GM12878 (cell line): Measurements from ENCODE around the gene SCYGR6. TPM values are rescaled to one million over a fixed set of nuclear protein-coding genes. Genes with fewer than 3 reads are reported as not detected.

Experiments
- ATAC-seq: fragments of 200-7000 bp; cut with Tn5 transposase; 3 replicates; pipeline ENCODE4 v1.9.1; 2020; ENCODE audit warnings: mild to moderate bottlenecking, moderate library complexity
- BruUV-seq: library from RNA; stranded (reverse); fragments of 400-500 nt; replicated peaks from 2 replicates; lab custom pipeline; 2021; lab: Mats Ljungman, UMichigan
- CTCF ChIA-PET: fragments of 300-600 bp; sonication (Branson Sonifier 250); formaldehyde crosslinking; extraction: SDS; loops from one replicate; lab custom pipeline; 2021; ENCODE audit warnings: inconsistent platforms; lab: Yijun Ruan, JAX
- POLR2A ChIA-PET: fragments of 350-600 bp; formaldehyde crosslinking; extraction: SDS; loops from one replicate; lab custom pipeline; 2021; ENCODE audit warnings: inconsistent platforms; lab: Charles Lee
- RAD21 ChIA-PET: fragments of 300-600 bp; sonication (Branson Sonifier 250); formaldehyde crosslinking; loops from one replicate; lab custom pipeline; 2023; ENCODE audit warnings: antibody characterized with exemption; ENCODE audit not compliant: unreplicated experiment; lab: Charles Lee
- SMC1A ChIA-PET: fragments of 300-600 bp; sonication (Branson Sonifier 250); formaldehyde crosslinking; loops from one replicate; lab custom pipeline; 2023; ENCODE audit not compliant: unreplicated experiment, uncharacterized antibody; lab: Charles Lee
- DNase-seq: peaks from one replicate; pipeline ENCODE4 v3.0.0-alpha.2; 2011; ENCODE audit warnings: low read depth, low spot score
- FAIRE-seq: peaks from 3 replicates; lab custom pipeline; 2011; peaks lifted over from hg19 to GRCh38; lab: Jason Lieb, UNC
- H2AFZ ChIP-seq: 2 replicates; pipeline ENCODE4 v1.6.0; 2011; ENCODE audit warnings: low read depth, low read length, control low read depth; ENCODE audit not compliant: control insufficient read depth
- H3K27ac ChIP-seq: 2 replicates; pipeline ENCODE4 v1.5.1; 2011; ENCODE audit warnings: control low read depth; ENCODE audit not compliant: control insufficient read depth, insufficient read depth
- H3K27me3 ChIP-seq, 2 experiments: replicated peaks in 1 of 2; 2 replicates each; pipeline versions ENCODE4 v1.6.0 to v1.6.1; 2011; ENCODE audit warnings: low read length in 1 of 2; ENCODE audit not compliant: control insufficient read depth in 2 of 2, insufficient read depth in 2 of 2
- H3K36me3 ChIP-seq, 2 experiments: 2 replicates each; pipeline ENCODE4 v1.5.1; 2011; ENCODE audit warnings: low read length in 1 of 2; ENCODE audit not compliant: control insufficient read depth in 2 of 2, insufficient read depth in 2 of 2
- H3K4me1 ChIP-seq: 2 replicates; pipeline ENCODE4 v1.6.1; 2011; ENCODE audit warnings: mild to moderate bottlenecking, low read length, moderate library complexity, mixed read lengths; ENCODE audit not compliant: control insufficient read depth, insufficient read depth
- H3K4me2 ChIP-seq: 2 replicates; pipeline ENCODE4 v1.6.0; 2011; ENCODE audit warnings: control low read depth; ENCODE audit not compliant: control insufficient read depth, insufficient read depth
- H3K4me3 ChIP-seq: fragments of 200-600 bp; sonication (generic); 2 replicates; pipeline ENCODE4 v1.5.1; 2016
- H3K79me2 ChIP-seq: 2 replicates; pipeline ENCODE4 v1.6.0; 2011; ENCODE audit warnings: low read length; ENCODE audit not compliant: control insufficient read depth, insufficient read depth
- H3K9ac ChIP-seq: 2 replicates; pipeline ENCODE4 v1.8.0; 2011; ENCODE audit warnings: low read length, control low read depth, mixed read lengths; ENCODE audit not compliant: control insufficient read depth, insufficient read depth
- H3K9me3 ChIP-seq: replicated peaks from 3 replicates; pipeline ENCODE4 v1.5.1; 2011; ENCODE audit warnings: mild to moderate bottlenecking, low read length; ENCODE audit not compliant: control insufficient read depth, insufficient read depth
- H4K20me1 ChIP-seq: 2 replicates; pipeline ENCODE4 v1.6.0; 2011; ENCODE audit not compliant: control insufficient read depth, insufficient read depth
- CBX5 ChIP-seq: sonication (generic); IDR thresholded peaks from 2 replicates; pipeline ENCODE4 v1.6.1; 2016; ENCODE audit warnings: low read depth, moderate library complexity, mild to moderate bottlenecking, inconsistent platforms
- PKNOX1 ChIP-seq: fragments of 450-650 bp; IDR thresholded peaks from 2 replicates; pipeline ENCODE4 v1.6.1; 2016; ENCODE audit warnings: mild to moderate bottlenecking
- REST ChIP-seq: IDR thresholded peaks from 2 replicates; pipeline ENCODE4 v1.6.1; 2012; ENCODE audit warnings: mild to moderate bottlenecking, low read depth, low read length
- ZNF24 ChIP-seq: fragments of 450-650 bp; IDR thresholded peaks from 2 replicates; pipeline ENCODE4 v1.6.1; 2017; ENCODE audit warnings: antibody characterized with exemption, mild to moderate bottlenecking
- WGBS: methylation state at CpG from one replicate; pipeline ENCODE4 v1.1.6; 2016; ENCODE audit warnings: low lambda C conversion rate; ENCODE audit not compliant: insufficient replicate concordance, insufficient coverage; ENCODE audit errors: missing lambda C conversion rate; 5-methylcytosine and 5-hydroxymethylcytosine counted together
- in situ Hi-C: fragments of 300-500 bp; cut with MboI; formaldehyde crosslinking; loops from 9 replicates; pipeline ENCODE4 v1.14.3; 2018; ENCODE audit warnings: mixed read lengths
- intact Hi-C: fragments of 100-400 bp; cut with micrococcal nuclease; formaldehyde crosslinking; loops from one replicate; pipeline ENCODE4 v1.14.2; 2022; ENCODE audit not compliant: unreplicated experiment
- polyA plus RNA-seq, 11 experiments: library from polyadenylated mRNA; depleted of rRNA in 4 of 11; unstranded in 6 of 11; stranded (reverse) in 5 of 11; fragments of >200 nt; fragmentation: Nextera tagmentation in 4 of 11; fragmentation: Illumina TruSeq in 1 of 11; extraction: Ambion mirVana in 4 of 11; extraction: Trizol in 1 of 11; gene quantifications; 1 replicate in 1 of 11; 2 replicates in 10 of 11; pipeline versions ENCODE4 v1.2.1 to v1.2.3, GENCODE V29; 2011 to 2016; ENCODE audit warnings: inconsistent platforms in 2 of 11, missing spikeins in 2 of 11, low read depth in 1 of 11
- total RNA-seq, 4 experiments: library from RNA; depleted of rRNA in 3 of 4; stranded (reverse); fragments of >200 nt in 3 of 4; fragmentation: Illumina TruSeq in 1 of 4; extraction: Trizol in 1 of 4; gene quantifications; 2 replicates each; pipeline versions ENCODE4 v1.2.1 to v1.2.3, GENCODE V29; 2013 to 2021

SCYGR6 gene
- total and polyA plus RNA-seq, 10 of the 15 experiments (the other 5 are each of a cell fraction or from before 2014, with no cell fraction given) = not detected

- RAD21 ChIA-PET = interaction anchor here (1.6 to 3.7 kb wide), 3 partner anchors 84 to 115 kb away, joined by 5 to 23 read pairs (median 5); no protein-coding TSS in a partner anchor
- H3K4me1 ChIP-seq = no peaks in the 10 kb centered on the region
- WGBS = 28% methylated on average over 2 of the region's 2 CpGs
- CTCF ChIA-PET = interaction anchor here (0.8 to 13.3 kb wide), 12 partner anchors 10 to 118 kb away, joined by 3 to 387 read pairs (median 6); partner anchors contain the start of gene CCL20
- no peak overlapping the region for H3K9ac ChIP-seq
- SMC1A ChIA-PET = interaction anchor here (0.6 to 7.9 kb wide), 4 partner anchors 10 to 367 kb away, joined by 3 to 133 read pairs (median 5); no protein-coding TSS in a partner anchor
- intact Hi-C loops = no loop called here
- TF ChIP-seq PKNOX1 (peak; percentile 36; the same call in 1 of the 2 replicates), CBX5 (no peak), ZNF24 (0 out of 2 replicates have a peak, but pooled peaks have one; percentile 16), REST (no peak)
- no peak overlapping the region for H3K27ac ChIP-seq
- no peaks in the 10 kb centered on the region for H3K27me3 ChIP-seq
- H3K9me3 ChIP-seq = no peaks in the 10 kb centered on the region
- no peak overlapping the region for H3K4me3 ChIP-seq
- no peaks in the 10 kb centered on the region for H4K20me1 ChIP-seq
- POLR2A ChIA-PET = interaction anchor here (0.6 kb wide), 1 partner anchor 33 kb away, joined by 3 read pairs; no protein-coding TSS in a partner anchor
- H3K79me2 ChIP-seq = no peaks in the 10 kb centered on the region
- H3K36me3 ChIP-seq = no peaks in the 10 kb centered on the region
- H3K4me2 ChIP-seq = no peak overlapping the region
- no peak for DNase-seq
- in situ Hi-C loops = no loop called here
- ATAC-seq = peak; percentile 34; the same call in 2 of the 3 replicates
- no TSS peak for BruUV-seq
- FAIRE-seq = no peak
- no peak overlapping the region for H2AFZ ChIP-seq
These were observed 48.4 kb upstream of the SCYGR6 start for GRCh38 chr2:227772932-227773331.
